ENCODE results near the gene GLA. TPM values are rescaled to one million over a fixed set of nuclear protein-coding genes. Genes with fewer than 3 reads are reported as not detected.
A peak's percentile ranks its signal among the peaks of the same experiment; 100 is the strongest.

GLA gene
- total RNA-seq: 16.9 and 19.2 TPM in 2 replicates

DNA sequence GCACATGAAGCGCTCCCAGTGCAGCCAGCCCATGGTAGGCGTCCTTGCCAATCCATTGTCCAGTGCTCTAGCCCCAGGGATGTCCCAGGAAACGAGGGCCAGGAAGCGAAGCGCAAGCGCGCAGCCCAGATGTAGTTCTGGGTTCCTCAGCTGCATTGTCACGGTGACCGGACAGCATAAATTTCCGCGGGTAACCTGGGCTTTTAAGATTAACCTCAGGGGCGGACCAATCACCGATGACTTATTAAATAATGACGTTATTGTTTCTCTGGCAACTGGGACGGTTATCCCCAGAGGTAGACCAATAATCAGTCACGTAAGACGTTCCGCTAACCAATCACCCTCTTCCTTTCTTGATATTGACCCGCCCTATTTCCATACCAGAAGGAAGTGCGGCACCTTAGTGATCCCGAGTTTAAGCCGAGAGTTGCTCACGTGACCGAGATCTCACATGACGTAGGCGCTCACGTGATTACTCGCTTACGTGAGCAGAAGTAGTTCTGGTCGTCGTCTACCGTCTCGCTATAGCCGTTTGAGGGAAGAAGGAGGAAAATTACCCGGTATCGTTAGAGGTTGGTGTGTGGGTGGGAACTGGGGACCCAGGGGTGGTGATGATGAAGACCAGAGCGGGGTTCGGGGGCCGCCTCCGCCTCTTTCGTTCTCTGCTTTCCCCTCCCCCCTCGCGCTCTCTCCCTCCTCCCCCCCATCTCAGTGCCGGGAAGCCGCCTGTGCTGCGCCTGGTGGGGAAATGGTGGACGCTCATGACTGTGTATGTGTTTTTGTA lies at the start of gene GLA, which contains the start of gene HNRNPH2:
TSS of gene GLA (minus strand) at position 178 of the 784 bp plus-strand sequence. CDS start at position 156, 22 bp downstream.
TSS of gene HNRNPH2 (plus strand) at position 475 of the 784 bp plus-strand sequence. CDS start 3,767 bp downstream, outside the sequence.
- DNase-seq (ENCODE audit: low read depth in 2 of 2): peak; percentile 98

DNA sequence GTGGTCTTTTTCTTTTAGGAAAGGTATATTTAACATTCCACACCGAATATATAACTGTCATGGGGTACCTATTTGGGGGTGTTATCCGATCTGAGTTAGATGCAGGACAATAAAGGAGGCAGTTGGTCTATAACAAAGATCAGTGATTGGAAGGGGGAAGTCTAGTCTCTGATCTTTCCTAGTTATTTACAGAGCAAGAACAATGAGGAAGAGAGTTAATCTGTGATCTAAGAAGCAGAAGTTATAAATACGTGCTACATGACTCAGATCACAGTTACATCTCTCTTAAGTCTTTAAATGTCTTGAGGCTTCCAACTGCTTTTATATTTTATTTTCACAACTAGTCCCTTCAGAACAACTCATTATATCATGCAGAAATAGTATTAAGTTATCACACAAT lies 44.3 kb upstream of the GLA start:
- peak in 1 of 2 donors; percentile 47 for DNase-seq (ENCODE audit: low read depth in 2 of 2)

DNA sequence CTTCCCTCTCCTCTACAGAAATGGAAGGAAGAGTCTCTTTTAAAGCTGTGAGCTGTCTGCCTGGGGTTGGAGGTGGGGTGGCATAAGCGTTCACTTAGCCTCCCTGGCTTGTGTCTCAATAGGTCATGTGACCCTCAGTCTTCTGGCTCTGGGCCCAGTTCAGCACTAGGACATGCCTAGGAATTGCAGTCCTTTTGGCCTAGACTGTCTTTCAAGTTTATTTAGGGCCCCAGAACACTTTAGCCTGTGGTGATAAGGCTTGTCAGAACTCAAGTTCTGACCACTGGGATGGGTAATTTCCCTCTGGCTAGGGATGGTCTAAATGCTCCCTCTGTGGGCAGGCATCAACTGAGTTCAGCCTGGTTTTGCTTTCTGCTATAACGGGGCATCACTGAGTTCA lies 43.2 kb upstream of the GLA start:
- DNase-seq (ENCODE audit: low read depth in 2 of 2): peak in 1 of 2 donors; percentile 46

DNA sequence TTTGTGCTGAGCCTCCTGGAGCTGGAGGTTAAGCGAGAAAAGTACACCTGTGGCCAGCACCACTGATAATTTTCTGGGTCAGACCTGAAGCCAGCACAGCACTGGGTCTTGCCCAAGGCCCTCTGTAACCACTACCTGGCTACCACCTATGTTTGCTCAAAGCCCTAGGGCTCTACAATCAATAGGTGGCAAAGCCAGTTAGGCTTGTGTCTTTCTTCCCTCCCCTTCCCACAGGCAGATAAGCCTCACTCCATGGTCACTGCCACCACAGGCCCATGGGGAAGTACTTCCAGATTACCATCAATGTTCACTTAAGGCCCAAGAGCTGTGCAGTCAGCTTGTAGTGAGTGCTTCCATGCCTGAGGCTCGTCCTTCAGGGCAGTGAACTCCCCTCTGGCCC lies 42.4 kb upstream of the GLA start:
- no peak for DNase-seq (ENCODE audit: low read depth in 2 of 2)

DNA sequence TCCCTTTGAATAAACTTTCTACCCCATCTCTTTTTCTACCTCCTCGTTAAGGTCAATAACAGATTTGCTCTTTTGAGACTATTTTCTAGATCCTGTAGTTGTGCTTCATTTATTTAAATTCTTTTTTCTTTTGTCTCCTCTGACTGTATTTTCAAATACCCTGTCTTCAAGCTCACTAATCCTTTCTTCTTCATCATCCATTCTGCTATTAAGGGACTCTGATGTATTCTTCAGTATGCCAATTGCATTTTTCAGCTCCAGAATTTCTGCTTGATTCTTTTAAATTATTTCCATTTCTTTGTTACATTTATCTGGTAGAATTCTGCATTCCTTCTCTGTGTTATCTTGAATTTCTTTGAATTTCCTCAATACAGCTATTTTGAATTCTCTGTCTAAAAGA lies 41.6 kb upstream of the GLA start:
- no peak for DNase-seq (ENCODE audit: low read depth in 2 of 2)

DNA sequence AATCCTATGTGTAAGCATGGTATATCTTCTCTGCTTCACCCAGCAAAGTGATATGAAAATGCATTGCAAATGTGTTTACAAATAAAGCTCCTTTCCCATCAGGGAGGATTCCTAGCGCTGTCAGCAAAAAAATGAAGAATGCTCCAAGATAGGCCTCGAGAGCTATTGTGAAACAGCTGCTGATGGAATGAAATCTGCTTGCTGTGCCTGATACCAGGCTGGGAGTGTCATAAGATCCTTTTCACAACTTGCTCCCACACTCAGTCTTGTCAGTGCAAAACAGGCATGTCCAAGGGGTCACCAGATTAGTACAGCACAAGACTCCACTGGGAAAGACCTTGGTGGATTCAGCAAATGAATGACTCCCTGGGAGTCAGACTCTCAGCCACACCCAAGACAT lies 34.4 kb upstream of the GLA start:
- no peak for DNase-seq (ENCODE audit: low read depth in 2 of 2)

DNA sequence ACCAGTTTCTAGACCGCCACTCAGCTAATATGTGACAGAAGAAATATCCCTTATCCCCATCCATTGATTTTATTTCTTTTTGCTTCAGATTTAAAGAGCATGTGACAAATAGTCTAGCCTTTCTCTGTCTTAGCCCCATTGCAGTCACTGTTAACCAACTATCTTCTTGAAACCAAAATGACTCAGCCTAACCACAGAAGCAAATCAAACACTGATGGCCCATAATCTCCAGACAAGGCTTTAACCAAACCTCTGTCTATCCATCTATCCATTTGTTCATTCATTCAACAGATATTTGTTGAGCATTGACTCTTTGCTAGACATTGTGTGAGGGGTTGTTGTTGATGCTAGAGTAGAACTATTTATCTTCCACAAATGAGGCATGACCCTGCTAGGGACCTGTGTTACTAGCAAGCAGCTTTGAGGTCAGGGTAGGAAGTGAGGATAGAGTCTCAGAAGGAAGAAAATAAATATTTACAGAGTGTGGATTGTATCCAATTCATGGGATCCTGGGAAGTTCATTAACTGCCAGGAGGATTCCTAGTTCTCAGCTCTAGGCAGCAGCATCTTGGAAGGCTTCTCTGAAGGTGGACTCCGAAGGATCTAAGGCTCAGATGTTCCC lies 22.8 kb upstream of the GLA start:
- DNase-seq (ENCODE audit: low read depth in 2 of 2): no peak

DNA sequence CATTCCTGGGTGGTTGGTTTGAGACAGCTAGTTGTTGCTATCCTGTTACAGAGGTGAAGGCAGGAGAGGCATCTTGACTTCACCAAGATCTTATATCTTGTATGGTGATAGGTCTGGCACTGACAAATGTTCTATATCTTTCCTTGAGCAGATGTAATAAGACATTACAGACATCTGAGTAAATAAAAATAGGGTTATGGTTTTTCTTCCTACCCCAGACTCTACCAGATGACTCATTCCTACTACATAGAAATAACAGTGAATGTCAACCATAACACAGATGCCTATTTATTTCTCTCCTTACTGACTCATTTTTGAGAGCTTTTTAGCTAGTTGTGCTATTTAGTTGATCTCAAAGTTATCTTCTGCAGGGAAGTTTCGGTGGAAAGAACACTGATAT lies 22.2 kb upstream of the GLA start:
- DNase-seq (ENCODE audit: low read depth in 2 of 2): peak in 1 of 2 donors; percentile 28

DNA sequence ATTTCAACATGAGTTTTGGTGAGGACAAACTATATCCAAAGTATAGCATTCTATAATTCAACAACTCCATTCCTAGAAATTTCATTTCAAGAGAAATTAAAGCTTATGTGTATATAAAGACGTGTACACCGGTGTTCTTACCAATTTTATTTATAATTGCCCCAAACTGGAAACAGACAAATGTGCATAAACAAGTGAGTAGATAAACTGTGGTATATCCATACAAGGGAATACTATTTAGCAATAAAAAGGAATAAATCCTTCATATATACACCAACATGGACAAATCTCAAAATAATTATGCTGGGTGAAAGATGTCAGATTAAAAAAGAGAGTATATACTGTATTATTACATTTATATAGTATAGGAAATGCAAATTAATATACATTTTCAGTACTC lies 20.2 kb upstream of the GLA start:
- no peak for DNase-seq (ENCODE audit: low read depth in 2 of 2)

DNA sequence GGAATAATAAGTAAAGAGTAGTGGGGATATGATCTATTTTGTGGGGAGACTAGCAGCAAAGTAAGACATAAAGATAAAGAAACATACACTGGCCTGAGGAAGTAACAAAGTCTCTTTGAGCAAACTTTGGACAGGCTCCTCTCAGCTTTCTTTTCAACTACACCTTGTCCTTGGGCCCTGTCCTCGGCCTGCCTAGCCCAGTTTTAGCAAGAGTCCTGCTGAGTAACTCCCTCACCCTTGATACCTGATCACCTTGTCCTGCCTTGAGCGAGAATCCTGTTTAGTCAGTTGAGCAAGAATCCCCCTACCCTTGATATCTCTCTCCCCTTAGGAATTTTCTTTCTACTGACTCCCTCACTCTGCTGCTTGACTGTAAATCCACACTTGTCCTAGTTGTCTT lies 11.8 kb upstream of the GLA start:
- DNase-seq (ENCODE audit: low read depth in 2 of 2): no peak

DNA sequence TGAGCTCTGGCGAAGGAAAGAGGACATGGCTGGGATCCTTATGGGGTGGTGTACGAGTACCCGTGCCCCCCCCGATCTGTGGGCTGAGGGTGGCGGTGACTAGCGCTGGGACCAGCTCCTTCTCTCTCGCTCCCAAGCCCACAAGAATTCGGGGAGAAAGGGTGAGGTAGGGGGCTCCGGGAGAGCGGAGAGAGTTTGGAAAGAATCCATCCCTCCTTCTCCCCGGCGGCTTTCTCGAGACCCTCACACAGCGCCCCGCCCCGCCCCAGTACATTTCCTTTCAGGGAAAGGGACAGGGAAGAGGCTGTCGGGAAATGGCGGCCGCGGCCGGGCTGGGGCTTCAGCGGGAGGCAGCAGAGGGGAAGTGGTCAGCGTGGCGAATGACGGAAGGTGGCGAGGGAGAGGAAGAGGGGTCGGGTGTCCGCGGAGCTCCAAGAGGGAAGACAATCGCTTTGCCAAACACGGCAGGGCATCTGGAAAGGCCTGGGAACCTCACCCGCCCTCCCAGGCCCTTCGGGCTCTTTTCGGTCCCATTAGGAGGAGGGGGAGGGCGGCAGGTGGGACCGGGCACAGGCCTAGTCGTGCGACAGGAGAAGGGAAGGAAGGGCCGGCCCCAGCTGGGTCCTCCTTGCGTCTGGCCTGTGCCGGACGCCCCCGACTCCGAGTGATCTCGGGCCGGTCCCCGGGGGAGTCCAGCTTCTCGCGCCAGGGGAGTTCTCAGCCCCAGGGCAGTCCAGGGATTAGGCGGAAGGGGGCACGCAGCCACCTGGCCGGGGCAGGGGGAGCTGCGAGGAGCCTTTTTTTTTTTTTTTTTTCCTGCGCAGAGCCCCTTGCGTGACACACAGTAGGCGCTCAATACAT lies 10.5 kb upstream of the GLA start:
- DNase-seq (ENCODE audit: low read depth in 2 of 2): peak; percentile 42 to 52

DNA sequence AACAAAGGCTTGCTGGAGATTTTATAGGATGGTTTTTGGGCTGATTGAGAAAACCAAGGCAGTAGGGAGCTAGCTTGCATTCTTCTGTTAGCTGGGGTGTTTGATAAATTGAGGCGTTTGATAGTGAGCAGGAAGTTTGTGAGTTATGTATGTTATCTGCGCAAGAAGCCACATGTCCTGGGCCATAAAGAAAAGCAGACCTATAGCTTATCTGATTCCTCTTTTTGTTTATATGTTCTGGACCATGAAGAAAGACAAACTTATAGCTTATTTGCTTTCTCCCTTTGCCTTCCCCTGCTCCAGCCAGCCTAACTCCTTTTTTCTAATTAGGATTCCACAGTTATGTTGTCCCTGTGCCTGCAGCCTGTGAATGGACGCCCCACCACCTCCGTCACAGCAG lies 9.5 kb upstream of the GLA start:
- DNase-seq (ENCODE audit: low read depth in 2 of 2): no peak

DNA sequence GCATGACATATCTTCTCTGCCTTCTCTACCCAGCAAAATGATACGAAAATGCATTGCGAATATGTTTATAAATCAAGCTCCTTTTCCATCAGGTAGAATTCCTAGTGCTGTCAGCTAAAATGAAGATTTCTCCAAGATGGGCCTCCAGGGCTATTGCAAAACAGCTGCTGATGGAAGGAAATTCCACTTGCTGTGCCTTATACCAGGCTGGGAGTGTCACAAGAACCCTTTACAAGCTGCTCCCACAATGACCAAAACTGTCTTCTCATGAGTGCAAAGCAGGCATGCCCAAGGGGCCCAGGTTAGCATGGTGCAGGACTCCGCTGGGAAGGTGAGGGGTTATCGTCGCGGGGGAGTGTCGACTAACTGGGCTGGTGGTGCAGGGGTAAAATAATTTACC lies 9.0 kb upstream of the GLA start:
- DNase-seq (ENCODE audit: low read depth in 2 of 2): no peak

DNA sequence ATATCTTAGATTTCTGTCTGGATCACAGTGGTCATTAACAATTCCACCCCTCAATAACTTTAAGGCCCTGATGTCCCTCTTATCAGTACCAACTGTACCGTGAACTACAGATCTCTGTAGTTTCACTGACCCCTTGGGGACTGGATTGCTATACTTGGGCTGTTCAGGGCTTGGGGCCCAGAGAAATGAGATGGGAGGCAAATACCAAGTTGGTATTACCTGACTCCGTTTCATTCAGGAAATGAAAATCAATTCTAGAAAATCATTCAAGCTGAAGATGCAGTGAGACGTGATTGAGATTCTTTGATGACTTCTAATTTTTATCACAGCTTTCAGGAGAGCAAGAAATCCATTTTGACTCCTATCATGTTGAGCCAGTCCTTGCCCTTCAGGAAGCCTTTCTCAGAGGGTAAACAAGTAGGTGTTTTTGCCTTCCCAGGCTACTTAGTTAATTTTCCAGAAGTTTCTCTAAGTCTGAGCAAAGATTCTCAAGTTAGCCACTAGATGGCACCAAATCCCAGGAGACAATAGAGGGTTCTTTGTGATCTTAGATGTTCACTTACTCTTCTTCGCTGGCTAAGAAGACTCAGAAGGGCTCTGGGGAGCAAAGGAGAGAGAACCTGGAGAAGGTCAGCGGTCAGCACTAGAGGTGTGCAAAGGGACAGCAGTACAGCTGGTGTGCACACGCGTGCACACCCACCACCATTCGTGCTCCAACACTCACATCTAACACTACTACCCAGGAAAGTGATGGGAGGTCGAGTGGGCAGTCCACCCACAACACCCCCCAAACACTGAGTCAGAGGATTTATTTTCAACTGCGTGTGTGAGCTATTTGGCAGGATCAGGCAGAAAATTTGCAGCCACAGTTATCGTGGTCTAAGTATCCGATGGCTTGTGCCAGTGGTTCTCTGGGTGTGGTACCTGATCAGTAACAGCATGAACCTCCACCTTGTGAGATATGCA lies 7.7 kb upstream of the GLA start:
- DNase-seq (ENCODE audit: low read depth in 2 of 2): peak; percentile 67 to 81

DNA sequence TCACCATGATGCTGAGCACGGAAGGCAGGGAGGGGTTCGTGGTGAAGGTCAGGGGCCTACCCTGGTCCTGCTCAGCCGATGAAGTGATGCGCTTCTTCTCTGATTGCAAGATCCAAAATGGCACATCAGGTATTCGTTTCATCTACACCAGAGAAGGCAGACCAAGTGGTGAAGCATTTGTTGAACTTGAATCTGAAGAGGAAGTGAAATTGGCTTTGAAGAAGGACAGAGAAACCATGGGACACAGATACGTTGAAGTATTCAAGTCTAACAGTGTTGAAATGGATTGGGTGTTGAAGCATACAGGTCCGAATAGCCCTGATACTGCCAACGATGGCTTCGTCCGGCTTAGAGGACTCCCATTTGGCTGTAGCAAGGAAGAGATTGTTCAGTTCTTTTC lies 4.3 kb upstream of the GLA start:
- no peak for DNase-seq (ENCODE audit: low read depth in 2 of 2)

DNA sequence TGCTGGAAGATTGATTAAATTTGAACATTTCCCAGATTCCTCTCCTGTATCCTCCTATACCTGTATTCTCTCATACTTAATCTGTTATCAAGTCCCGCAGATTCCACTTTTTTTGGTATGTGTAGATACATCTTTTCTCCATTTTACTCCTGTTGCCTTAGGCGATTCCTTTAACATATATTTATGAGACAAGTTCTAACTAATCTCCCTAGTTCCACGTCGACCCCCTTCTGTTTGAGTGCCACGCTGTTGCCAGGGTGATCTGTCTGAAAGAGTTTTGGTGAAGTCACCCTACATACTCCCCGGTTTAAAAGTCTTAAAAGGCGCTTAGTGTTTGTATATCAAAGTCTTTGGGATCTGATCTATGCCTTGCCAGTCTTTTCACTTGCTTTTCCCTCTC lies 2.7 kb upstream of the GLA start:
- DNase-seq (ENCODE audit: low read depth in 2 of 2): peak in 1 of 2 donors; percentile 30

DNA sequence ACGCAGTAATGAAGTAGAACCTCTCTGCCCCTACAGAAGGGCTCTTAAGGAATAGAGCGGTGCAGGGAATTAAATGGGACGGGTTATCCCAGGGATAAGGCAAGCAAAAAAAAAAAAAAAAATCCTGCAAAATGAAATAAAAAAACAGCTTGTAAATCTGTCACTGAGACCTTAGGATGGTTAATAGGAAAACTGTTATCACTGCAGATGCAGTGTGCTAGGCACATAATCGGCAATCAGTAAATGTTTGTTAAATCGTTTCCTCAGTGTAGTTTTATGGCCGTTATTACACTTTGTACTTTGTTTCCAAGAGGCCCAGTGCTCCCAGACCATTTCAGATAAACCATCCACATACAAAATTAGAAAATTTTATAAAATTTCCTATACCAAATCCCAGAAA lies 1.3 kb upstream of the GLA start:
- peak; percentile 24 to 45 for DNase-seq (ENCODE audit: low read depth in 2 of 2)

DNA sequence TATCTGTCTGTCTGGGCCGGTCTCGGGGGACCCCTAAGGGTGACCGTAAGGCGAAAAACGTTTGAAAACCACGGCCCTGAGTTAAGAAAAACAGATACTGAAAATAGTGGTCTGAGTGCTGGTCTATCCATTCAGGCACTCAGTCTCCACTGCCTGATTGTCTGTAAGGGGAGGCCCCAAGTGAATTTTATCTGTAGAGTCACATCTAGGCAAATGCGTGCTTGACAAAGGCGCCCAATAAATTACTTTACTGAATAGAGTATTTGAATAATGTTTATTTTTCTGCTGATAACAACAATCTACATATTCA lies 762 bp upstream of the GLA start:
- no peak for DNase-seq (ENCODE audit: low read depth in 2 of 2)

DNA sequence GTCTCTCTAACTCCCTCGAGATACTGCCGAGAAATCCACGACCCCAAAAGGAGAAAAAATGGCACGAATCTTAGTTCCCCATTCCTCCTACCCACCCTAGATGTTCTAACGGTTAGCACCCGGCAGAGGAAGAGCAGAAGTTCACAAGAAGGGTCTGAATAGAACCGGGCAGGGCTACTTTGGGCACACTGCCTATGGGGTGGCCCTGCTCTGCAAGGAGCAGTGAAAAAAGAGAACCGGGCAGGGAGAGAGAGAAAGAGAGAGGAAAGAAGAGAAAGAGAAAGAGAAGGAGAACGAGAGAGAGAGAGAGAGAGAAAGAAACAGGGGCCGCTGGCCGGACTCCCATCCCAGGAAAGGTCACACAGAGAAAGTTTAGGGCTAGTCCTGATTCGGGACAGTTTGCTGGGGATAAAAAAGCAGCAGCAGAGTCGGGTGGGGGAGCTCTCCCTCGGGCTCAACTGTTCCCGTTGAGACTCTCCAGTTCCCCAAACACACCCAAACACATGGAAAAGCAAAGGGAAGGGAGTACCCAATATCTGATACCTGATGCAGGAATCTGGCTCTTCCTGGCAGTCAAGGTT lies 468 bp downstream of the GLA start:
- DNase-seq (ENCODE audit: low read depth in 2 of 2): peak in 1 of 2 donors; percentile 6

DNA sequence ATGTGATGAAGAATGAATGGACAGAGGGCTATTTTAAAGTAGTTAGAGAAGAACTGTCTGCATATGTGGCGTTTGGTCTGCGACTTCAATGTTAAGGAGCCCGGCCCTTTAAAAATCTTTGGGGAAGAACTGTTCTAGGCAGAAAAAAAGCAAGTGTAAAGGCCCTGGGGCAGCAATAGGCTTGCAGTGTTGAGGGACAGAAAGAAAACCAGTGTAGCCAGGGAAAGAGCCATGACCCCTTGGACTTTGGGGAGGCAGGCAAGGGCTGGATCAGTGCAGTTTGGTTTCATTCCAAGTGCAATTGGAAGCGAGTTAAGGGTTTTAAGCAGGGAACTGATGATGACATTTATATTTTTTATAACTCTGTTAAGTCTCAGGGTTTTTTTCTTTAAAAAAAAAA lies 7.9 kb downstream of the GLA start:
- DNase-seq (ENCODE audit: low read depth in 2 of 2): no peak

DNA sequence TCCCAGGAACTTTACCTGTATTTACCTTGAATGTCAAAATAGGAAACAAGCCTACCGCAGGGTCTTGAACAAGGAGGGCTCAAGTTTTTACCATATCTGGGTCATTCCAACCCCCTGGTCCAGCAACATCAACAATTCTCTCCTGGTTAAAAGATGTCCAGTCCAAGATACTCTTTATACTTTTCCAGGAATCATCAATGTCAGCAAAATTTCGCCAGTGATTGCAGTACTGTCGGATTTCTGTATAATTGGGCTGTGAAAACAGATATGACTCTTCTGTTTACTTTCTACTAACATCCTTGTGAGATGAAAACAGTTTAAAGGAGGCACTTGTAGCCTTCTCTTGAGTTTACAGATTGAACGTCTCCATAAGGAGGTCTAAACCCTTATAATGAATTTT lies 9.0 kb downstream of the GLA start:
- DNase-seq (ENCODE audit: low read depth in 2 of 2): no peak

All from lung microvascular endothelial cell (primary cell).